ENCODE results near the gene EDNRA. TPM values are rescaled to one million over a fixed set of nuclear protein-coding genes. Genes with fewer than 3 reads are reported as not detected.
A peak's percentile ranks its signal among the peaks of the same experiment; 100 is the strongest.

EDNRA gene
- total RNA-seq, 1 experiment from 2014 or later: 0.13 TPM

GRCh38 chr4:147518846-147519767 is 38.2 kb downstream of the EDNRA start:
- POLR2A ChIA-PET: interaction anchor here (0.7 kb wide), 1 partner anchor 923 kb away, joined by 3 read pairs; the partner anchor contains the start of gene NR3C2
- Histone ChIP-seq H3K27me3 (ENCODE audit: control insufficient read depth, insufficient read depth, low read length) (no peaks in the 10 kb centered on the region), H3K9me3 (ENCODE audit: control insufficient read depth, insufficient read depth, low read depth, low read length) (no peaks in the 10 kb centered on the region), H3K4me3 (ENCODE audit: low read depth in 2 of 2, low read length in 2 of 2) (no peak overlapping the region), H3K4me1 (ENCODE audit: control insufficient read depth, insufficient read depth, low read length) (no peaks in the 10 kb centered on the region), H3K27ac (ENCODE audit: low read length) (no peak overlapping the region), H3K36me3 (ENCODE audit: control insufficient read depth, insufficient read depth, low read length) (no peaks in the 10 kb centered on the region)
- intact Hi-C loops (cut with micrococcal nuclease; ENCODE audit: unreplicated experiment) (loop anchor here (1.0 kb wide), 1 partner anchor 71 kb away; no protein-coding TSS in a partner anchor), in situ Hi-C loops (cut with HindIII; ENCODE audit: low pct_unique_long_range_greater_than_20kb, low sequenced_read_pairs) (no loop called here)
- peak; percentile 78; the same call in 1 of the 2 replicates for ATAC-seq
- CTCF ChIA-PET: interaction anchor here (0.6 to 1.4 kb wide), 5 partner anchors 72 to 1419 kb away, joined by 3 to 8 read pairs (median 3); partner anchors contain the start of gene TMEM184C
- TF ChIP-seq TCF7L2 (IDR thresholded peaks at IDR 0.05; ENCODE audit: low read depth, low read length): no peak
- no peak for TF ChIP-seq REST (IDR thresholded peaks at IDR 0.05; ENCODE audit: insufficient read depth in 1 of 2, low read depth in 2 of 2, low read length in 1 of 2)
- TF ChIP-seq POLR2AphosphoS5 (IDR thresholded peaks at IDR 0.05; ENCODE audit: low read depth, low read length): no peak
- no peak for TF ChIP-seq SIN3A (IDR thresholded peaks at IDR 0.05; ENCODE audit: borderline replicate concordance, insufficient read depth, low read depth, low read length)
- peak; percentile 77 for TF ChIP-seq CTCF (IDR thresholded peaks at IDR 0.05)
- no TSS peak for BruUV-seq (replicated peaks)
- peak; percentile 46 for DNase-seq (ENCODE audit: low read depth, low spot score)

- ChIA-PET POLR2A (no interaction called here), CTCF (no interaction called here)
- no peak for DNase-seq (ENCODE audit: low read depth, low spot score)
These were observed 43.7 kb downstream of the EDNRA start for GRCh38 chr4:147524601-147525000.

More at GRCh38 chr4:147524601-147525000, 43.7 kb downstream of the EDNRA start:
- Histone ChIP-seq H3K9me3 (ENCODE audit: control insufficient read depth, insufficient read depth, low read depth, low read length) (no peaks in the 10 kb centered on the region), H3K4me1 (ENCODE audit: control insufficient read depth, insufficient read depth, low read length) (no peaks in the 10 kb centered on the region), H3K4me3 (ENCODE audit: low read depth in 2 of 2, low read length in 2 of 2) (no peak overlapping the region), H3K27me3 (ENCODE audit: control insufficient read depth, insufficient read depth, low read length) (no peaks in the 10 kb centered on the region), H3K27ac (ENCODE audit: low read length) (no peak overlapping the region), H3K36me3 (ENCODE audit: control insufficient read depth, insufficient read depth, low read length) (no peaks in the 10 kb centered on the region)
- TF ChIP-seq CTCF (IDR thresholded peaks at IDR 0.05) (no peak), POLR2AphosphoS5 (IDR thresholded peaks at IDR 0.05; ENCODE audit: low read depth, low read length) (no peak), TCF7L2 (IDR thresholded peaks at IDR 0.05; ENCODE audit: low read depth, low read length) (no peak)
- BruUV-seq (replicated peaks): no TSS peak
- ATAC-seq: no peak
- intact Hi-C loops (cut with micrococcal nuclease; ENCODE audit: unreplicated experiment) (no loop called here), in situ Hi-C loops (cut with HindIII; ENCODE audit: low pct_unique_long_range_greater_than_20kb, low sequenced_read_pairs) (no loop called here)
